ENCODE data around the gene RAB11FIP3.
"Not testable (repeated sequence)": the region's sequence is repeated elsewhere in the genome, so short reads cannot be mapped to it uniquely, and the experiment has no call there.

RAB11FIP3 gene

GRCh38 chr16:391885-392335 lies 33.5 kb upstream of the RAB11FIP3 start:
- peak; percentile 80 for DNase-seq (ENCODE audit: low read depth)

- DNase-seq (ENCODE audit: low read depth) = no peak
Measured at GRCh38 chr16:392450-393030, 32.9 kb upstream of the RAB11FIP3 start.

GRCh38 chr16:396199-396598 lies 29.2 kb upstream of the RAB11FIP3 start:
- no peak for DNase-seq (ENCODE audit: low read depth)

- DNase-seq (ENCODE audit: low read depth) = no peak
Measured at GRCh38 chr16:396605-397004, 28.8 kb upstream of the RAB11FIP3 start.

GRCh38 chr16:397135-397661 lies 28.3 kb upstream of the RAB11FIP3 start, which contains the start of gene NME4:
Gene NME4, plus strand, starts transcription at chr16:397199. Its CDS starts 24 bp downstream, at chr16:397223.
- DNase-seq (ENCODE audit: low read depth) = no peak

- DNase-seq (ENCODE audit: low read depth) = no peak
Measured at GRCh38 chr16:397736-398332, 27.6 kb upstream of the RAB11FIP3 start.

GRCh38 chr16:398561-399339 lies 26.7 kb upstream of the RAB11FIP3 start:
- no peak for DNase-seq (ENCODE audit: low read depth)

GRCh38 chr16:399340-400019 lies 26.0 kb upstream of the RAB11FIP3 start:
- no peak for DNase-seq (ENCODE audit: low read depth)

- no peak for DNase-seq (ENCODE audit: low read depth)
Measured at GRCh38 chr16:400061-400591, 25.3 kb upstream of the RAB11FIP3 start.

- DNase-seq (ENCODE audit: low read depth) = peak; percentile 97
Measured at GRCh38 chr16:401468-402348, 23.7 kb upstream of the RAB11FIP3 start, which contains the start of gene DECR2. Gene DECR2, plus strand, starts transcription at chr16:401885. Its CDS starts 79 bp downstream, at chr16:401964.

- no peak for DNase-seq (ENCODE audit: low read depth)
Measured at GRCh38 chr16:404971-405486, 20.4 kb upstream of the RAB11FIP3 start.

GRCh38 chr16:405548-406506 lies 19.6 kb upstream of the RAB11FIP3 start:
- DNase-seq (ENCODE audit: low read depth) = no peak

- no peak for DNase-seq (ENCODE audit: low read depth)
Measured at GRCh38 chr16:407253-407652, 18.2 kb upstream of the RAB11FIP3 start.

GRCh38 chr16:410516-411178 lies 14.8 kb upstream of the RAB11FIP3 start:
- DNase-seq (ENCODE audit: low read depth) = no peak

GRCh38 chr16:411576-412265 lies 13.7 kb upstream of the RAB11FIP3 start:
- no peak for DNase-seq (ENCODE audit: low read depth)

GRCh38 chr16:414395-415169 lies 10.9 kb upstream of the RAB11FIP3 start:
- no peak for DNase-seq (ENCODE audit: low read depth)

GRCh38 chr16:415170-415498 lies 10.3 kb upstream of the RAB11FIP3 start:
- DNase-seq (ENCODE audit: low read depth) = not testable (repeated sequence)

GRCh38 chr16:422179-422578 lies 3.3 kb upstream of the RAB11FIP3 start:
- not testable (repeated sequence) for DNase-seq (ENCODE audit: low read depth)
